ENCODE data around the gene BRI3BP.
"Not testable (repeated sequence)": the region's sequence is repeated elsewhere in the genome, so short reads cannot be mapped to it uniquely, and the experiment has no call there.

BRI3BP gene

DNA sequence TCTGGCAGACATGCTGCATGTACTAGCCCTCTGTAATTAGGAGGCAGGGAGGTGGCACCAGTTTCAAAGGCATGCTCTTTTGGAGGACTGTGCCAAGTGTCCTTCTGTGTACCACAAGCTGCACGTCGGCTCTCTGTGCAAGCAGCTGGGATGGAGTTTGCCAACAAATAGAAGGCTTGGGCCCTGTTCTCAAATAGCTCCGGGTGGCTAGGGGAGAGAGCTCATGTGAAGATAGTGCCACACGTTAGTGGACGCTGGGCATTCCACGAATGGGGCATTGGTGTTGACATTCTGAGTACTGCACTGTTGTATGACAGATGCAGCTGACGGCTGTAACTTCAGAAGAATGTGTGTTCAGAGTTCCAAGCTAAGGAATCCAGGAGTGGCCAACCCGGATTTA, 76.2 kb downstream of the BRI3BP start:
- Histone ChIP-seq H3K9ac (ENCODE audit: low read length) (no peak overlapping the region), H3K4me1 (ENCODE audit: control insufficient read depth, insufficient read depth, low read length) (peaks cover 12% of the 10 kb centered on the region; the same call in 1 of the 2 replicates), H3K9me3 (ENCODE audit: control insufficient read depth, insufficient read depth, low read depth, low read length) (no peaks in the 10 kb centered on the region), H3K36me3 (ENCODE audit: control insufficient read depth, insufficient read depth, low read length) (peaks cover 31% of the 10 kb centered on the region), H3K27me3 (ENCODE audit: control insufficient read depth, insufficient read depth, low read length) (no peaks in the 10 kb centered on the region), H3K4me3 (ENCODE audit: low read depth, low read length) (no peak overlapping the region), H3K27ac (ENCODE audit: low read depth, low read length) (no peak overlapping the region)

DNA sequence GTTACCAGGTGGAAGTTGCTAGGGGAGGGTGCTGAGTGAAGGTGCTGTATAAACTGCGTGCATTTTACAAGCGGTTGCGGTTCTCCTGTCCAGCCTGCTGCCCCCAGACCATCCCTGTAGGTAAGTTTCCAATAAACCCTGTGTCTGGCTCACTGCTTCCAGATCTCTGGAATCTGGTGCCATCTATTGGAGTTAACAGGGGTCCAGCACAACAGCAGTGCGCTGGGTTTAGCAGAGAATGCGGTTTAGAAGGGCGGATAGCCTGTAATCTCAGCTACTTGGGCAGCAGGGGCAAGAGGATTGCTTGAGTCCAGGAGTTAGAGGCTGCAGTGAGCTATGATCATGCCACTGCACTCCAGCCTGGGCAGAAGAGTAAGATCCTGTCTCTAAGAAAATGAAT, 76.7 kb downstream of the BRI3BP start:
- Histone ChIP-seq H3K9ac (ENCODE audit: low read length) (no peak overlapping the region), H3K36me3 (ENCODE audit: control insufficient read depth, insufficient read depth, low read length) (peaks cover 31% of the 10 kb centered on the region), H3K27me3 (ENCODE audit: control insufficient read depth, insufficient read depth, low read length) (no peaks in the 10 kb centered on the region), H3K27ac (ENCODE audit: low read depth, low read length) (no peak overlapping the region), H3K4me3 (ENCODE audit: low read depth, low read length) (no peak overlapping the region), H3K9me3 (ENCODE audit: control insufficient read depth, insufficient read depth, low read depth, low read length) (no peaks in the 10 kb centered on the region), H3K4me1 (ENCODE audit: control insufficient read depth, insufficient read depth, low read length) (peaks cover 10% of the 10 kb centered on the region; the same call in 1 of the 2 replicates)

DNA sequence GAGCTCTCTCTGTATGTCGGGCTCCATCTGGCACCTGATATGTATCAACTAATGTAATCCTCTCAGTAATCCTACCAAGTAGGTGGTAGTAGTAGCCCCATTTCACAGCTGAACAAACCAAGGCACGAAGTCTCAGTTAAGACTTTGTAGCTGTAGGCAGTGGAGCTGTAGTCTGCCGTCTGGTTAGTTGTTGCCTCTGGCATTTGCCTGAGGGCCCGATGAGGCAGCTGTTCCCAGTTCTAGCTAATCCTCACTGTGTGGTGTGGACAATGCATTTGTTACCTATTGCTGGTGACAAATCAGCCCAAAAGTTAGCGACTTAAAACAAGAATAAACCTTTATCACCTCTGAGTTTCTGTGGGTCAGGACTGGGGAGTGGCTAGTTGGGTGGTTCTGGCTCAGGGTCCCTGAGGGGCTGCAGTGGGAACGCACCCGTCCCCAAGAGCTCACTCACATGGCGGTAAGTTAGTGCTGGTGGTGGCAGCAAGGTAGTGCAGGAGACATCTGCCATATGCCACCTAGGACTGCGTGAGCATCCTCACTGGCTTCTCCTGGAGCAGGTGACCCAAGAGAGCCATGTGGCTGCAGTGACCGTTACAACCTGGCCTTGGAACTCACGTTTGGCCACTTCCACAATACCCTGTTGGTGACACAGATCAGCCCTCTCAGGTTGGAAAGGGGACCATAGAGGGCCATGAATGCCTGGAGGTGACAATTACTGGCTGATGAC, 77.4 kb downstream of the BRI3BP start:
- H3K4me3 ChIP-seq (ENCODE audit: low read depth, low read length), result no peak overlapping the region

DNA sequence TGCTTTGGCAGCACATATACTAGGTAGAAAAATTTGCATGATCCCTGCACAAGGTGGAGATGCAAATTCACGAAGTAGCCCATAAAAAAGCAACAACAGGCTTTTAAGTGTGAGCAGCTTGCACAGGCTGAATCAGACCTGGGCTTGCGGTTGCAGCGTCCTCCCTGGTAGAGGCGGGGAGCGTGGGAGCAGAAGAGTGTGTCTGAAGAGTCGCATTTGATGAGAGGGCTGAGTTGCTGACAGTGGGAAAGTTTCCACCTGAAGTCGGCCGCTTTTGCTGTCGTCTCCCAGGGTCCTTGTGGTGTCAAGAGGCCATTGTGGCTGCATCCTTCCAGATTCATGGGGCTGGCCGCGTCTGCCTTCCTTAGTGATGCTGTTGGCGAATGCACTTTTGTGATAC, 78.0 kb downstream of the BRI3BP start:
- Histone ChIP-seq H3K27ac (ENCODE audit: low read depth, low read length) (no peak overlapping the region), H3K27me3 (ENCODE audit: control insufficient read depth, insufficient read depth, low read length) (no peaks in the 10 kb centered on the region), H3K36me3 (ENCODE audit: control insufficient read depth, insufficient read depth, low read length) (peaks cover 38% of the 10 kb centered on the region), H3K4me3 (ENCODE audit: low read depth, low read length) (no peak overlapping the region), H3K4me1 (ENCODE audit: control insufficient read depth, insufficient read depth, low read length) (peaks cover 10% of the 10 kb centered on the region; the same call in 1 of the 2 replicates), H3K9ac (ENCODE audit: low read length) (no peak overlapping the region), H3K9me3 (ENCODE audit: control insufficient read depth, insufficient read depth, low read depth, low read length) (no peaks in the 10 kb centered on the region)

More for the DNA sequence above, 77.4 kb downstream of the BRI3BP start:
- Histone ChIP-seq H3K27ac (ENCODE audit: low read depth, low read length) (no peak overlapping the region), H3K9ac (ENCODE audit: low read length) (no peak overlapping the region), H3K36me3 (ENCODE audit: control insufficient read depth, insufficient read depth, low read length) (peaks cover 31% of the 10 kb centered on the region), H3K9me3 (ENCODE audit: control insufficient read depth, insufficient read depth, low read depth, low read length) (no peaks in the 10 kb centered on the region), H3K4me1 (ENCODE audit: control insufficient read depth, insufficient read depth, low read length) (peaks cover 10% of the 10 kb centered on the region; the same call in 1 of the 2 replicates), H3K27me3 (ENCODE audit: control insufficient read depth, insufficient read depth, low read length) (no peaks in the 10 kb centered on the region)

DNA sequence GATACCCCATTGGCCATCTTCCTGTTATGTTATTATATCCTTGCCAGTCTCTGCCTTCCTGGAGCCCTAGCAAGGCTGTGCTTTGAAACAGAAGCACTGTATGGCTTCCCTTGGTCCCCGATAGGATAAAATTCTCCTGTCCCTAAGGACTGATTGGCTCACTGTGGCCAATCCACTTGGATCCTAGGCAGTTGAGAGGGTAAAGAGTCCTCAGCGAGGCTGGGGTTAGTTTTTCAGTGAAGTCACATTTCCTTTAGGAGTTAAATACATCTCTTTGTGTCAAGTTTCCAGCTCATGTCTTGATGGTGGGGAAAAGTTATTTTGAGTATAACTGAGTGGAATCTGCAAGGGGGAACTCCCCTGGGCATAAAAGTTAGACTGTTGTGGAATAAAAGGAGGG, 79.1 kb downstream of the BRI3BP start:
- peaks cover 4% of the 10 kb centered on the region; the same call in 1 of the 2 replicates for H3K4me1 ChIP-seq (ENCODE audit: control insufficient read depth, insufficient read depth, low read length)
- no peak overlapping the region for H3K9ac ChIP-seq (ENCODE audit: low read length)
- peaks cover 45% of the 10 kb centered on the region for H3K36me3 ChIP-seq (ENCODE audit: control insufficient read depth, insufficient read depth, low read length)
- H3K27me3 ChIP-seq (ENCODE audit: control insufficient read depth, insufficient read depth, low read length), result no peaks in the 10 kb centered on the region
- H3K9me3 ChIP-seq (ENCODE audit: control insufficient read depth, insufficient read depth, low read depth, low read length), result no peaks in the 10 kb centered on the region
- no peak overlapping the region for H3K4me3 ChIP-seq (ENCODE audit: low read depth, low read length)
- no peak overlapping the region for H3K27ac ChIP-seq (ENCODE audit: low read depth, low read length)

DNA sequence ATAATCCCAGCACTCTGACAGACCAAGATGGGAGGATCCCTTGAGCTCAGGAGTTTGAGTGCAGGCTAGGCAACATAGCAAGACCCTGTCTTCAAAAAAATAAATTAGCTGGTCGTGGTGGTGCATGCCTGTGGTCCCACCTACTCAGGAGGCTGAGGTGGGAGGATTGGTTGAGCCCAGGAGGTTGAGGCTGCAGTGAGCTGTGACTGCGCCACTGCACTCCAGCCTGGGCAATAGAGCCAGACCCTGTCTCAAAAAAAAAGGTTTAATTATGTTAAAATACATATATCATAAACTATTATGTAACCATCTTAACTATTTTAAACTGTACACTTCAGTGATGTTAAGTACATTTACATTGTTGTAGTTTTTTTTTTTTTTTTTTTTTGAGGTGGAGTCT, 80.8 kb downstream of the BRI3BP start:
- H3K27ac ChIP-seq (ENCODE audit: low read depth, low read length); H3K9me3 ChIP-seq (ENCODE audit: control insufficient read depth, insufficient read depth, low read depth, low read length); H3K4me1 ChIP-seq (ENCODE audit: control insufficient read depth, insufficient read depth, low read length); H3K9ac ChIP-seq (ENCODE audit: low read length); H3K27me3 ChIP-seq (ENCODE audit: control insufficient read depth, insufficient read depth, low read length); H3K4me3 ChIP-seq (ENCODE audit: low read depth, low read length): not testable (repeated sequence)
- H3K36me3 ChIP-seq (ENCODE audit: control insufficient read depth, insufficient read depth, low read length), result peaks cover 54% of the 10 kb centered on the region

DNA sequence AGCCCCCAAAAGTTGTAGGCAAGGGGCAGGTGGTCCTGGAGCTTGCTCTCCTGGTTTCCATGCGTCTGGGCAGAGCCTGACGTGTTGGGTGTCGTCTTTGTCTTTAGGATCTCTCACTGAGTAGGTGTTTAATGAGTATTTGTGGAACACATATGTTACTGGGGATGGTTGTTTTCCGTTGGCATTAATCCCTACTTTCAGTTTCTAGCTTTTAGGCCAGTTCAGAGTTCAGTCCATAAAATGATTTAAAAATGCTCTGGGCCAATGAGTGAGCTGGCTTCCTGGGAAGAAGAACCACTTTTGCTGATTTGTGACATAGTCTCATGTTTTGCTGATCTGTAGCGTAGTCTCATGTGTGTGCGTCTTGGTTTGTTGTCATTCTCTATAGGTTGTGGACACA, 82.7 kb downstream of the BRI3BP start:
- peaks cover 59% of the 10 kb centered on the region for H3K36me3 ChIP-seq (ENCODE audit: control insufficient read depth, insufficient read depth, low read length)
- no peak overlapping the region for H3K4me3 ChIP-seq (ENCODE audit: low read depth, low read length)

DNA sequence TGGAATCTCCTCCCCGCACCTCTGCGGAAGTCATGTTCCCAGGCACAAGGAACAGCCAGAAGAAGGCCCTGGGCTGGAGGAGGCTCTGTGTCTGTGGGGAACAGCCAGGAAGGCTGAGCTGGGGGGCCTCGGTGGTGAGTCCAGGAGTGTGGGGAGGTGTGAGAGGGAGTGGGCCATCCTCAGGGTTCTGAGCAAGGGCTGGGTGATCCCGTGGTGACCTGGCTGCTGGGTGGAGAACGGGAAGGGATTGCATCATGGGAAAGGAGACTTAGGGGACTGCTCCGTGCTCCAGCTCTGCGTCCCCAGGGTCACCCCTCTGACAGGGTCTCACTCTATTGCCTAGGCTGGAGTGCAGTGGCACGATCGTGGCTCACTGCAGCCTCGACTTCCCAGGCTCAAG, 85.6 kb downstream of the BRI3BP start:
- H3K4me3 ChIP-seq (ENCODE audit: low read depth, low read length), result no peak overlapping the region
- H3K27ac ChIP-seq (ENCODE audit: low read depth, low read length), result no peak overlapping the region
- H3K9me3 ChIP-seq (ENCODE audit: control insufficient read depth, insufficient read depth, low read depth, low read length), result no peaks in the 10 kb centered on the region
- no peaks in the 10 kb centered on the region for H3K27me3 ChIP-seq (ENCODE audit: control insufficient read depth, insufficient read depth, low read length)
- H3K9ac ChIP-seq (ENCODE audit: low read length), result no peak overlapping the region
- H3K4me1 ChIP-seq (ENCODE audit: control insufficient read depth, insufficient read depth, low read length), result no peaks in the 10 kb centered on the region
- peaks cover 54% of the 10 kb centered on the region for H3K36me3 ChIP-seq (ENCODE audit: control insufficient read depth, insufficient read depth, low read length)

More for the DNA sequence above, 82.7 kb downstream of the BRI3BP start:
- Histone ChIP-seq H3K27me3 (ENCODE audit: control insufficient read depth, insufficient read depth, low read length) (no peaks in the 10 kb centered on the region), H3K9me3 (ENCODE audit: control insufficient read depth, insufficient read depth, low read depth, low read length) (no peaks in the 10 kb centered on the region), H3K4me1 (ENCODE audit: control insufficient read depth, insufficient read depth, low read length) (no peaks in the 10 kb centered on the region), H3K9ac (ENCODE audit: low read length) (no peak overlapping the region), H3K27ac (ENCODE audit: low read depth, low read length) (no peak overlapping the region)

DNA sequence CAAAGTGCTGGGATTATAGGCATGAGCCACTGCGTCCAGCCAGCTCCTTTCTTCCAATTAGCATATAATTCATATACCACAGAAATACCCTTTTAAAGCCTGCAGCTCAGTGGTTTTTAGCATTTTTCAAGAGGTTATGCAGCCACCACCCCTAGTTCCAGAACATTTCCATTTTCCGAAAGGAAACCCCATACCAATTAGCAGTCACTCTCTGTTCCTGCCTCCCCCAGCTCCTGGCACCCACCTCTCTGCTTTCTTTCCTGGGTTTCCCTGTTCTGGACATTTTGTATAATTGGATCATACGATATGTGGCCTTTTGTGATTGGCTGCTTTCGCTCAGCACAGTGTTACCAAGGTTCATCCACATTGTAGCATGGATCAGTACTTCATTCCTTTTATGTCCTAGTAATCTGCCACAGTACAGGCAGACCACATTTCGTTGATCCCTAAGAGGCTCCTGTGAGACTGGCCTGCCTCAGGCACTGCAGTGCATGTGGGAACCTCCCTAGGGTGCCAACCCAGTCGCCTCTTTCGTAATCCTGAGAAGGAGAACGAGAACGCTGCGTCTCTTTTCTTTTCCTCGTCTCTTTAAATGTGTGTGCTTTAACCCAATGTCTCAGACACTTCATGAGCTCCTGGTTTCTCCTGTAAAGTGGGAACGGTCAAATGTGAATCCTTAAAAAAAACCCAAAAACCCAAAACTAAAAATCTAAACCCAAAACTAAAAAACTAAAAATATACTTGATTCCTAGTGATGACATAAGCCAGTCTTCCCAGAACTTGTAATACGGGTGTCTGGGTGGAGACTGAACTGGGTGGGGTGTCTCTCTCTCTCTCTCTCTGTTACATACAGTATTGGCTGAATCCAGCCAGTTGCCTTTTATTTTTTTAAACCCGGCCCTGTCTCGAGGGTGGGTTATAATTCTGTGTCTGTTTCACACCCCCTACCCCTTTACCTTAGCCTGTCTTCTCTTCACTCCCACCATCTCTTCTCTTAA, 86.5 kb downstream of the BRI3BP start:
- Histone ChIP-seq H3K4me1 (ENCODE audit: control insufficient read depth, insufficient read depth, low read length) (no peaks in the 10 kb centered on the region), H3K27ac (ENCODE audit: low read depth, low read length) (no peak overlapping the region), H3K4me3 (ENCODE audit: low read depth, low read length) (no peak overlapping the region), H3K36me3 (ENCODE audit: control insufficient read depth, insufficient read depth, low read length) (peaks cover 59% of the 10 kb centered on the region), H3K9me3 (ENCODE audit: control insufficient read depth, insufficient read depth, low read depth, low read length) (no peaks in the 10 kb centered on the region), H3K9ac (ENCODE audit: low read length) (no peak overlapping the region), H3K27me3 (ENCODE audit: control insufficient read depth, insufficient read depth, low read length) (no peaks in the 10 kb centered on the region)
